GM11168 (cell line): Measurements from ENCODE around the gene ANO10.
"Not testable (repeated sequence)": the region's sequence is repeated elsewhere in the genome, so short reads cannot be mapped to it uniquely, and the experiment has no call there.

Experiments
- in situ Hi-C: fragments of 300-500 bp; cut with MboI; formaldehyde crosslinking; loops from one replicate; pipeline ENCODE4 v1.12.0; 2022; ENCODE audit warnings: low sequenced_read_pairs; ENCODE audit not compliant: unreplicated experiment

Gene ANO10

GRCh38 chr3:43583481-43583880 lies 38.3 kb downstream of the ANO10 start:
- in situ Hi-C loops = no loop called here

GRCh38 chr3:43582866-43583265 lies 38.9 kb downstream of the ANO10 start:
- in situ Hi-C loops = no loop called here

GRCh38 chr3:43581343-43581742 lies 40.5 kb downstream of the ANO10 start:
- in situ Hi-C loops = no loop called here

GRCh38 chr3:43580181-43580580 lies 41.6 kb downstream of the ANO10 start:
- in situ Hi-C loops = no loop called here

GRCh38 chr3:43573576-43573975 lies 48.2 kb downstream of the ANO10 start:
- in situ Hi-C loops = no loop called here

- in situ Hi-C loops = not testable (repeated sequence)
Observed at GRCh38 chr3:43565661-43566341, 56.0 kb downstream of the ANO10 start.

- in situ Hi-C loops = no loop called here
Observed at GRCh38 chr3:43559961-43560360, 61.9 kb downstream of the ANO10 start.

- in situ Hi-C loops = no loop called here
Observed at GRCh38 chr3:43558171-43558570, 63.6 kb downstream of the ANO10 start.

GRCh38 chr3:43549626-43550290 lies 72.1 kb downstream of the ANO10 start:
- in situ Hi-C loops = no loop called here

- in situ Hi-C loops = not testable (repeated sequence)
Observed at GRCh38 chr3:43544277-43544676, 77.5 kb downstream of the ANO10 start.

- in situ Hi-C loops = no loop called here
Observed at GRCh38 chr3:43542328-43543043, 79.3 kb downstream of the ANO10 start.

- in situ Hi-C loops = no loop called here
Observed at GRCh38 chr3:43540624-43541023, 81.2 kb downstream of the ANO10 start.

GRCh38 chr3:43539321-43539720 lies 82.5 kb downstream of the ANO10 start:
- in situ Hi-C loops = no loop called here

- in situ Hi-C loops = no loop called here
Observed at GRCh38 chr3:43537225-43537624, 84.6 kb downstream of the ANO10 start.

- in situ Hi-C loops = no loop called here
Observed at GRCh38 chr3:43534675-43535074, 87.1 kb downstream of the ANO10 start.

GRCh38 chr3:43533009-43533408 lies 88.8 kb downstream of the ANO10 start:
- in situ Hi-C loops = no loop called here

- in situ Hi-C loops = no loop called here
Observed at GRCh38 chr3:43531835-43532234, 90.0 kb downstream of the ANO10 start.

GRCh38 chr3:43528498-43529099 lies 93.2 kb downstream of the ANO10 start:
- in situ Hi-C loops = no loop called here

GRCh38 chr3:43526956-43527355 lies 94.9 kb downstream of the ANO10 start:
- in situ Hi-C loops = no loop called here

GRCh38 chr3:43525941-43526607 lies 95.7 kb downstream of the ANO10 start:
- in situ Hi-C loops = no loop called here
